ENCODE results near the gene SGMS1.

Gene SGMS1

GRCh38 chr10:50544095-50544856 lies 79.5 kb downstream of the SGMS1 start:
- TF ChIP-seq CTCF (IDR thresholded peaks at IDR 0.05; ENCODE audit: insufficient read depth, low read length, poor library complexity, severe bottlenecking), result no peak
- no peak for DNase-seq (ENCODE audit: extremely low read depth, insufficient read length)
- Histone ChIP-seq H3K27me3 (replicated peaks; ENCODE audit: control insufficient read depth, insufficient read depth, low read length) (no peaks in the 10 kb centered on the region), H3K36me3 (ENCODE audit: control insufficient read depth, insufficient read depth, low read length) (no peaks in the 10 kb centered on the region), H3K4me3 (replicated peaks; ENCODE audit: low read depth, low read length) (no peak overlapping the region)

GRCh38 chr10:50542871-50543270 lies 80.9 kb downstream of the SGMS1 start:
- Histone ChIP-seq H3K36me3 (ENCODE audit: control insufficient read depth, insufficient read depth, low read length) (no peaks in the 10 kb centered on the region), H3K4me3 (replicated peaks; ENCODE audit: low read depth, low read length) (no peak overlapping the region), H3K27me3 (replicated peaks; ENCODE audit: control insufficient read depth, insufficient read depth, low read length) (no peaks in the 10 kb centered on the region)
- no peak for DNase-seq (ENCODE audit: extremely low read depth, insufficient read length)
- TF ChIP-seq CTCF (IDR thresholded peaks at IDR 0.05; ENCODE audit: insufficient read depth, low read length, poor library complexity, severe bottlenecking), result no peak

- DNase-seq (ENCODE audit: extremely low read depth, insufficient read length), result no peak
- H3K27me3 ChIP-seq (replicated peaks; ENCODE audit: control insufficient read depth, insufficient read depth, low read length), result no peaks in the 10 kb centered on the region
- no peak for TF ChIP-seq CTCF (IDR thresholded peaks at IDR 0.05; ENCODE audit: insufficient read depth, low read length, poor library complexity, severe bottlenecking)
- peak overlapping the region; percentile 48 for H3K4me3 ChIP-seq (replicated peaks; ENCODE audit: low read depth, low read length)
- no peaks in the 10 kb centered on the region for H3K36me3 ChIP-seq (ENCODE audit: control insufficient read depth, insufficient read depth, low read length)
These were observed 81.8 kb downstream of the SGMS1 start for GRCh38 chr10:50541921-50542320.

DNA sequence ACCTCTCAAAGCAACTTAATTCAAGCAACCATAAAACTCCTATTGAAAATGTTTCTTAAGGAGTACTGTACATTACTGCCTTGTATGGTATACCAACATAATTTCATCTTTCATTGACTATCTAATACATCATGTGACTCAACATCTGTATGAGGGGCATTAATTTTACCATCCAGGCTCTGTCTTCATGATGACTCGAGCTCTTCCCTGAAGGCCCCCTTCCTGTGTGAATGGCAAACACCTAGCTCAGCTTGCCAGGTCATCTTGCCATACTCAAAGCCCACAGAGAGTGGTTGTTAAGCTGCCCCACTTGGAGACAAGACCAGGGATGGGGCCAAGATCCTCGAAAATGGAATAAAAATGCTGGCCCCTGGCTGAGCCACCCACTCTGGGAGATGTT lies 82.4 kb downstream of the SGMS1 start:
- TF ChIP-seq CTCF (IDR thresholded peaks at IDR 0.05; ENCODE audit: insufficient read depth, low read length, poor library complexity, severe bottlenecking), result no peak
- no peaks in the 10 kb centered on the region for H3K36me3 ChIP-seq (ENCODE audit: control insufficient read depth, insufficient read depth, low read length)
- peak overlapping the region; percentile 48 for H3K4me3 ChIP-seq (replicated peaks; ENCODE audit: low read depth, low read length)
- no peaks in the 10 kb centered on the region for H3K27me3 ChIP-seq (replicated peaks; ENCODE audit: control insufficient read depth, insufficient read depth, low read length)
- no peak for DNase-seq (ENCODE audit: extremely low read depth, insufficient read length)

- Histone ChIP-seq H3K27me3 (replicated peaks; ENCODE audit: control insufficient read depth, insufficient read depth, low read length) (no peaks in the 10 kb centered on the region), H3K36me3 (ENCODE audit: control insufficient read depth, insufficient read depth, low read length) (no peaks in the 10 kb centered on the region)
These were observed 83.0 kb downstream of the SGMS1 start for GRCh38 chr10:50540826-50541122.

More at GRCh38 chr10:50540826-50541122, 83.0 kb downstream of the SGMS1 start:
- DNase-seq (ENCODE audit: extremely low read depth, insufficient read length), result no peak
- H3K4me3 ChIP-seq (replicated peaks; ENCODE audit: low read depth, low read length), result peak overlapping the region; percentile 48
- no peak for TF ChIP-seq CTCF (IDR thresholded peaks at IDR 0.05; ENCODE audit: insufficient read depth, low read length, poor library complexity, severe bottlenecking)

Data from GM06990 (cell line).